Stimulated activated CD4-positive, alpha-beta T cell treated with anti-CD3 and anti-CD28 coated beads, Interleukin-1b, Interleukin-23, amount 100 ng/mL, for 4 hours (primary cell): ENCODE results near the gene SPECC1.
"Not testable (repeated sequence)": the region's sequence is repeated elsewhere in the genome, so short reads cannot be mapped to it uniquely, and the experiment has no call there.

Source experiments
- DNase-seq, 2 donors: peaks; one replicate each; pipeline ENCODE4 v3.0.0-alpha.2; 2020; ENCODE audit warnings: low read depth in 2 of 2

SPECC1 gene

DNA sequence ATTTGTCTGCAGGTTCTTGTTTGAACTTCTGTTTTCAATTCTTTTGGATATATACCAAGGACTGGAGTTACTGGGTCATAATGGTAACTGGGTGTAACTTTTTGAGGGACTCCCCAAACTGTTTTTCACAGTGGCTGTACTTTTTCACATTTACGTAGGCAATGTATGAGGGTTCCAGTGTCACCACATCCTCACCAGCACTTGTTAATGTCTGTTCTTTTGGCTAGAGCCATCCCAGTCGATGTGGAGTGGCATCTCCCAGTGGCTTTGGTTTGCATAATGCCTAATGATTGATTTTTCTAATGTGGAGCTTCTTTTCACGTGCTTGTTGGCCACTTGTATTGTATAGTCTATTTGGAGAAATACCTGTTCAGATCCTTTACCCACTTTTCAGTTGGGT, 59.3 kb downstream of the SPECC1 start:
- DNase-seq: no peak

DNA sequence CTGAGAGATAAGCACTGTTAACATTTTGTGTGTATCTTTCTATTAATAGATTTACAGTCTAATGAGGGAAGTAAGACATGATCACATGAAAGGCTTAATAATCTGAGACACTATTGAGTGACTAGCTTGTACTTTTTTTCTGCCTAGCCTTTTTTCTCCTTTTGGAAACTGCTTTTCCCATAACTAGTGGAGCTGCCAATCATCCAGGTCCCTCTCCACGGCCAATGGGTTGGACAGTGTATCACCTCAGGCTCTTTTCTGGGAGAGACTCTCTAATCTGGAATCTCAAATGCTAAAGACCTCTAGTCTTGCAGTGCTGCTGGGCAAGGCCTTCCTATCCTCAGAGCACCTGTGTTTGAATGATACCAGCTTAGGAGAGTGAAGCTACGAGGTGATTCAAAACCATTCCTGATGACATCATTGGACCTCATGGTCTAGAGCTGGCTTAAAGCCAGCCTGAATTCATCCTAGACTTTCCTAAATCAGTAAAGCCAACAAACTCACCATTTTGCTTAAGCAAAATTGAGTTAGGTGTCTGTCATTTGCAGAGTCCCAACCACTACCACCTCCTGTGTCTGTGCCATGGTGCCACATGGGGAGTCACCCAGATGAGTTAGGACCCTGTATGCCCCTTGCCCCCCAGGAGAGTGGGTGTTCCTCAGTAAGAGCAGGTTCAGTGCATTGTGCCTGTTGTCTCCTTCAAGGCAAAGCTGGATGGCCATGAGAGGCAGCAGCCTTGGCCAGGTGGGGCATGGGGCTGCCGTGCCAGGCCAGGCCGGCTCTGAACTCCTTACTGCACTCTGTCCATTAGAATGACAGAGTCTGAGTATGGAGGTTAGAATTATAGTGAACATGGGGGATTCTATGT, 62.9 kb downstream of the SPECC1 start:
- DNase-seq: no peak

DNA sequence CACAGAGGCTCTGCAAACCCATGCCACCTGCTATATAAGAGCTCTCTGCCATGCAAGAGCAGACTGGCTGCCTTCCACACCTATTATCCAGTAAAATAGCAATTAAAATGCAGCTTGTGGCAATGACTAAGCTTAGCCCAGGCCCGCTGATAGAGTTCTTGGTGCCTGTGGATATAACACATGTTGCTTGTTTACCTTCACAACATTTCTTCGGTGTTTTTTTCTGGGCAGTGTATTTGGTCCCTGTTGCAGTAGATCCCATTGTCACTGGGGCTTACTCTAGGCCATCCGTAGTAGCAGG, 63.5 kb downstream of the SPECC1 start:
- no peak for DNase-seq

DNA sequence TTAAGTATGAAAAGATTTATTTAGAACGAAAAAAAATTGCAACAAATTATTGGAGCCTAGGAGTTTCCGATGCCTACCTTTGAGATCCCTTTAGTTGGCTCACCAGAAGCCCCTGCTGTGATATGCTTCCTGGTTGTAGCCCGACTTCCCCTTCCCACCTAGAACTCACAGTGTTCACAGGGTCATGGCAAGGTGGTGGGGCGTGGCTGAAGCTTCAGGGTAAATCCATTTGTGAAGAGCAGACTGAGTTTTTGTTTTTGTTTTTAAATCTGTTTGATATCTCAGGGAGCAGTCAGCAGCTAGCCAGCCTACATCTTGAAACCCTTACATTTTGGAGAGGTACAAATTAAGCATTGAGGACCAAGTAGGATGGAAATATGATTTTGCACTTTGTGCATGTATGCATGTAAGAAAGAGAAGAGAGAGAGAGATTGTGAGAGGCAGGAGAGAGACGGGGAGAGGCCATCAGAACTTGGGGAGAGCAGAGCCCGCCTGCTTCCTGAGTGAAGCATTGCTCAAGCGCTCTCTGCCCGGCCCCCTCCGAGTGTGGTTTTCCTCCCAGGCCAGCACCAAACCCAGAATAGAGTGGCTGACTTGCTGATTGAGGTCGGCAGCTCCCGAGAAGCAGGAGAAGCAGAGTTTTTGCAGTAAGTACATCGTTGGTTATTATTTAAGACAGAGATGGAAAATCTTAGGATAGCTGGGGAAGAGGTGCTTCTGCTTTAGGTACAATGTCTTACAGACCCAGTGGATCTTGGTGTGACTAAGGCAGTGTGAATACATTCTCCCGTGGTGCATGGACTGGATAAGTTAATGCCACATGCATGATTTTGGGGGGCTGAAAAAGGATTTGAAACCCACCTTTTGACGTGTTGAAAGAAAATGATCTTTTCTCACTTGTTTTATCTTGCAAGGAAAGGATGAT, 64.2 kb downstream of the SPECC1 start:
- DNase-seq: peak; percentile 2 to 11

DNA sequence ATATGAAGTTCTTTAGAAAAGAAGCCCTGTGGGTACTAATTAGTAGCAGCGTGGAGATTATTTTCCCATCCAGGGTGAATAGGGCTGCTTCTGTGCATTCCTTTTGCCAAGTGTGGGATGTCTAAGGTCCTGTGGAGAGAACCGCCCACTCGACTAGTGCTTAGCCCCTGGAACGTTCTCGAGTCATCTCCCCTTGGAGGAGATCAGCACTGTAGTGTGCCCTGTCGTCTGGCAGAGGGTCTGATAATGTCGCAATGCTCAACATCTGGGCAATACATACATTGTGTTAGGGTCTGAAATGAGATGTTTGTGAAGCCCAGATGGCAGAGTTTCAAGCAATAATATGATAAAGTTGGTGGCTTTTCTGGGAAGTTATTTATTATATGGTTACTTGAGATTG, 64.8 kb downstream of the SPECC1 start:
- no peak for DNase-seq

DNA sequence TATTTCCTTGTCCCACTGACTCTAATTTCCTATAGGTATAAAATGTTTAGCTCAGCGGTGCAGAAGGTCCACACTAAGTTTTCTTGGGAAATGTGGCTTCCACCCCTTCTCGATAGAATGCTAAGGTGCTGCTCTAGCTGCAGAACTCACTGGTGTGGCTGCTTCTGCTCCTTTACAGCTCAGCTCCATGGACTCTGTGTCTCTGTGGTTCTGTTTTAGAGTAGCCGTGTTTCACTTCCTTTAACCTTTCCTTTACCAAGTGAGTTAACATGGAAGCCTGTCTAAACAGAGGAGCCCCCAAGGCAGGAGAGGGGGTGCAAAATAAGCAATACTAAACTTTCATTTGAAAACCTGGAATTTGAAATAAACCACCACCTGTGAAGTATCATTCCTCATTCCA, 65.3 kb downstream of the SPECC1 start:
- DNase-seq: no peak

DNA sequence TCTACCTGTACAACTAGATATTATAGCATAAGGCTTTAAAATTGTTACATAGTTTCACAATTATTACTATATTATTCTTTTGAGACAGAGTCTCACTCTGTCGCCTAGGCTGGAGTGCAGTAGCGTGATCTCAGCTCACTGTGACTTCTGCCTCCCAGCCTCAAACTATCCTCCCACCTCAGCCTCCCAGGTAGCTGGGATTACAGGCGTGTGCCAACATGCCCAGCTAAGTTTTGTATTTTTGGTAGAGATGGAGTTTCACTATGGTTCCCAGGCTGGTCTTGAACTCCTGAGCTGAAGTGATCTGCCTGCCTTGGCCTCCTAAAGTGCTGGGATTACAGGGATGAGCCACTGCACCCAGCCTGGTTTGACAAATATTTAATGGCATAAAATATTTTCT, 67.0 kb downstream of the SPECC1 start:
- not testable (repeated sequence) for DNase-seq

DNA sequence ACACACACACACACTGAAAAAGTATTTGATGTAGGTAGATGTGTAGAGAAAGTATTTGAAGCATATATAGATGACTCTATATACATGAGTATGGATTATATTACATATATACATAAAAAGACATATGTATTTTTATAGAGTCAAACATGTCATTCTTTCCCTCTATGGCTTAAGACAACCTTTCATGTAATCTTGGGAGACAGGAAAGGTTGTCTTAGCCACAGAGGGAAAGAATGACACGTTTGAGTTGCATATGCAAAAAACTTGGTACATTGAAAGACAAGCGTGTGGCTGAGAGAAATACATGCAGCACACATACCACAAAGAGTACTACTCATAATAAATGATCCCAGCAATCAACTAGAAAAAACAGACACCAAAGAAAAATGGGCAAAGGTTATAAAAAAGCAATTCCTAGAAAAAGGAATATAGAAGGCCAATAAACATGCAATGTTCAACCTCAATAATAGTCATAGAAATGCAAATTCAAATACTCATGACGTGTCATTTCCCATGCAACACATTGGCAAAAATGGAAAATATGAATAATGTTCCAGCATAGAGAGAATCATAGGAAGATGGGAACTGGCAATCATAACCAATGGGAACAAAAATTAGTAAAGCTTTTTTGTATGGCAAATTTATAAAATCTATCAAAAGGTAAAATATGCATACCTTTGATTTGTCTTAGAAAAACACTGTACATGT, 69.0 kb downstream of the SPECC1 start:
- no peak for DNase-seq

DNA sequence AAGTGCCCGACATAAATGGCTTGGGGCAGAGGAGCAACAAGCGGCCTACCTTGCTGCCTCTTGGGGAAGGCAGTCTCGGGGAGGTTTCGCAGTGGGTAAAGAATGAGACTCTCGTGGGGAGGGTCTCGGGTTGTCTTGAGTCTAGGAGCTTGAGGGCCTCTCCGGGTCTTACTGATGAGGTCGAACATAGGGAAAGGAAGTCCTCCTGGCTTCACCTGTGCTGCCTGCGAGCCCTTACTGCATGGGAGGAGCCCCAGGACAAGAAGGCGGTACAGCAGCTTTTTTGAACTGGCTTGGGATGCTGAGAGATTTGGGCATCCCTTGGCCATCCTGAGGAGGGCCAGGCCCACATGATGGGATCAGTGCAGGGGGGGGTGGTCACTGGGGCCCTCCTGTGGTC, 71.4 kb downstream of the SPECC1 start:
- DNase-seq: no peak

DNA sequence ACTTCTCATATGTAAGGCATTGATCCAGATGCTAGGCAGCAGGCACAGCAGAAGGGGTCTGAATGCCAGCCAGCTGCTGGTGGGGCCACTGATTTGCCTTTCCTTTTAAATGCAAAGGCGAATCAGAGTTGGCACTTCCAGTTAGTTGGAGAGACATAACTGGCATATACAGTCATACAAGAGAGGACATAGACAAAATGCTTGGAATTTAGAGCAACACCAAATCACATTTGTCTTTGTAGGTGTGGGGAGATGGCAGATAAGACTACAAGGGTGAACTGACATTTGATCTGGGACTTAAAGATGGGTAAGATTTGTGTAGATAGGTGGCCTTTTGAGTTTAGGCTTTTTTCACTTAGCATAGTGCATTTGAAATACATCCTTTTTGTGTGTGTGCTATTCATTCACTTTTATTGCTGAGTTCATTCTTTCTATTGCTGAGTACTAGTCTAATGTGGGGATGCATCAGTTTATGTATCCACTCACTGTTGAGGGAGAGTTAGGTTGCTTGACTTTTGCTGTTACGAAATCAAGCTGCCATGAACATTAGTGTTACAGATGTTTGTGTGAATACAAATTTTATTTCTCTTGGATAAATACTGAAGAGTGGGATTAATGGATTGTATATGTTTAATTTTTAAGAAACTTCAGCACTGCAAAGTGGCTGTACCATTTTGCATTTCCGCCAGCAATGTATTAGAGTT, 74.1 kb downstream of the SPECC1 start:
- no peak for DNase-seq

DNA sequence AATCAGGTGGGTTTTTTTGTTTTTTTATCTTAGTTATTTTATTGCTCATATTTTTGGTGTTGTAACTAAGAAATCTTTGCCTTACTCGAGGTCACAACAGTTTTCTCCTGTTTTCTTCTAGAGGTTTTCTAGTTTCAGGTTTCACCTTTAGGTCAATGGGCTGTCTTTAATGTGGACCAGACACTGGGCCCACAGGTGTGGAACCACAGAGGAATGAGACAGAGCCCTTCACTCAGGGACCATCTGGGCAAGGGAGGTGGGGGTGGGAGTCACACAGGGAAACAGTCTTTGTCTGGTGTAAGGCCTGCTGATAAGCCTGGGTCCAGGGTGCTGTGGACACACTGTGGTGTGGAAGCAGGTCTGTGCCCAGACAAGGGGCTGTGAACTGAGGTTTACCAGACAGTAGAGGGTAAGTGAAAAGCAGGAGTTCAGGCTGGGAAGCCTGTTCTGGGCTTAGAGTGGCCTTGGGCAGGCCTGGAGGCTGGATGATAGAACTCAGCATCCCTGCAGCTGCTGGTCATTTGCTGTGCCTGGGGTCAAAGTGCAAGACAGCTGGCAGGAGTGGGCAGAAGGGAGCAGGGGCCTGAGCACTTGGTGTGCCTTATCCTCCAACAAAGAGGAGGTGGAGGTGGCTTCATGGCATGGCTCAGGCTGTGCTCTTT, 75.6 kb downstream of the SPECC1 start:
- no peak for DNase-seq

DNA sequence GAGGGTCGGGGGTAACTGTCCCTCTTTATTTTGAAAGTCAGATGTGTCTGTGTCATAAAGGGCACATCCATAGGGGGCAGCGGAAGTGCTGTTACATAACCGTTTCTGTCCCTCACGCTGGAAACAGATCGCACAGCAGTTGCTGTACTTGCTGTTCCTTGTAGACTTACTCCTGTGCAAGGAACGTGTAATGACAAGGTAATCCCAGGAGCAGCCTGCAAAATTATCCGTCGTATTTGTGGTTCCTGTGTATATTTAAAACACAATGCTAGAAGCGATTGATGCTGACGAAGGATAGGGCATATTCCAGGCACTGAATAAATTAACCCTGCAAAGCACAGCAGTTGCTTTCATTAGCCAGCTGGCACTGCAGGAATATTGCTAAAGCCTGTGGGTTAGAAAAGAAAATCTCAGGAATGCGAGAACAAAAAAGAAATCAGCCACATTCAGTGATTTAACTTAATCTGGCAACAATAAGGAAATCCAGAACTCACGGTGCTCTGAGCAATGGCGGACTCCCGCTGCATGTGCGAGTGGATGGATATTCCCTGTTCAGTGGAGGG, 76.2 kb downstream of the SPECC1 start:
- no peak for DNase-seq

DNA sequence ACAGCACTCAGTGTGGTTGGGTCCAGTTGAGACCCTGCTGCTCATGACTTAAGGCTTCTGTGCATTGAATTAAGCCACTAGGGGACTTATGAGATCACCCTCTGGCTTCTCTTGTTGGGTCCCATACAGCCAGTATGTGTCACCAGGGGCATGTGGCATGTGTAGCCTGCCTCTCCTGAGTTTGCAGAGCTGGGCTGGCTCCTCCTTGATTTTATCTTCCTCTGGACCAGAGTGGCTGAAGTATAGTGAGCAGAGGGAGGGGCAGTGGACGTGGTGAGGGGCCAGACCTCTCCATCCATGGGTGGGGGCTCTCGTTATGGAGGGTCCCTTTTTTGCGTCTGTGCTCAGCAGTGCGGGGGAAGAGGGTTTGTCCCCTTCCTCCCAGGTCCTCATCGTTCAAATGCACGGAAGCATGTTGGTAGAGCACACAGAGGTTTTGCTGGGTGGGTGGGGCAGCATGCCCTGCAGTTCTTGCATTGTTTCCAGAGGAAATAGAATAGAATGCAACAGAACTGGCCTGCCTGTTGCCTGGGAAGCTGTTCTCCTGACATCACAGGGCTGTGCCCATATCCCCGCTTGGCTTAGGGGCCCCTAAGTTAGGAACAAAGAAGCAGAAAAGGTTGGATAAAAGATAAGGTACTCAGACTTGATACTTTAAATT, 77.4 kb downstream of the SPECC1 start:
- DNase-seq: no peak

DNA sequence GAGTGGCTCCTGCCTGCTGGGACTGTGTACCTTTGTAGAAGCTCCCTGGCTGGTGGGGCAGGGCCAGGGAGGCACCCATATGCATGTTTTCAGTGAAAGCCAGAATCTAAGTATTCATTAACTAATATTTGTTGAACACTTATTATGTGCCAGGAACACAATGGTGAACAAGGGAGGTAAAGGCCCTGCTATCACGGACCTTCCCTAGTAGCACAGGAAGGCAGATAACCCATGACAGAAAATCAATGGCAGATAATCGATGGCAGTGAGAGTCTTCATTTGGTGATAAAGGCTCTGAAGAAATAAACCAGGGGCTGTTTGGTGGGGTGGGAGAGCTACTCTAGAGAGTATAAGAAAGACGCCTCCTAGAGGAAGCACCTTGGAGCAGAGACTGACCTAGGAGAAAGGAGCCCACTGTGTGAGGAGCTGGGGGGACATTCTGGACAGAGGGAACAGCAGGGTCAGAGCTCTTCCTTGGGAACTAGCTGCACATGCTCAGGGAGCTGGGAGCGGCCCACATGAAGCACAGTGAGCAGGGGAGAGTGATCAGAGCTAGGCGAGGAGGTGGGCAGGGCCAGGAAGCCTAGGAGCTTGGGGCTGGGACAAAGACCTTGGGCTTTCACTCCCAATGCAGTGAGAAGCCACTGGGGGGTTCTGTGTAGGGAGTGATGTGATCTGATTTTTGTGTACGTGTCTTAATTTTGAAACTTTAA, 78.5 kb downstream of the SPECC1 start:
- no peak for DNase-seq

DNA sequence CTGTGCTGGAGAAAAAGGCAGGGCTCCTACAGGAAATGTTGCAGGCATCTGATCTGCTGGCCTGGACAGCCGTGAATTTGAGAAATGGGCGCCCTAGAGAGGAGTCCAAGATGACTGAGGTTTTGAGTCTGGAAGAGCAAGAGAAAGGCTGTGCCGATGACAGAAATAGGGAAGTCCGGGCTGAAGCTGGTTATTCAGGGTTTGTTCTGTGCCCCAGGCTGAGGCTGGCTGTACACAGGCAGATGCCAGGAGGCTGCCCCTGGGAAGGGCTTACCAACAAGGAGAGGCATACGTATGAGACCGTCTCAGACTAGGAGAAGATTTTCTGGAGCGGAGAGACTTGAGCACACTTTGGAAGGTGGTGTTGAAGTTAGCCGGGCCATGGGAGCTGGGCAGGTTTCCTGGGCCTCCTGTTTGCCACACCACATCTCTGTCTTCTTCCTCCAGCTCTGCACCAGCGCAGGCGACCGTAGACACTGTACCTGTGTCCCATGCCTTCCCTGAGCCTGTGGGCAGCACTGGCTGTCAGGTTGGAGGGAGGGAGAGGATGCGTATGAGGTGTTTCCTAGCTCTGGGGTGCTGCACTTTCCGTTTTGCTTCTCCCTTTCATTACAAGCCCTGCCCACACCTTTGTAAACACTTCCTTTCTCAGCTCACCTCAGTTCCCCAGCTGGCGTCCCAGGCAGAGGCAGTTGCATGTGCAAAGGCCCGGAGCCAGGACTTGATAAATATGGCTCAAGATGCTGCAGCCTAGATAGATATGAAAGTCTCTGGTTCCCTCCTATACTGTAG, 80.8 kb downstream of the SPECC1 start:
- no peak for DNase-seq

DNA sequence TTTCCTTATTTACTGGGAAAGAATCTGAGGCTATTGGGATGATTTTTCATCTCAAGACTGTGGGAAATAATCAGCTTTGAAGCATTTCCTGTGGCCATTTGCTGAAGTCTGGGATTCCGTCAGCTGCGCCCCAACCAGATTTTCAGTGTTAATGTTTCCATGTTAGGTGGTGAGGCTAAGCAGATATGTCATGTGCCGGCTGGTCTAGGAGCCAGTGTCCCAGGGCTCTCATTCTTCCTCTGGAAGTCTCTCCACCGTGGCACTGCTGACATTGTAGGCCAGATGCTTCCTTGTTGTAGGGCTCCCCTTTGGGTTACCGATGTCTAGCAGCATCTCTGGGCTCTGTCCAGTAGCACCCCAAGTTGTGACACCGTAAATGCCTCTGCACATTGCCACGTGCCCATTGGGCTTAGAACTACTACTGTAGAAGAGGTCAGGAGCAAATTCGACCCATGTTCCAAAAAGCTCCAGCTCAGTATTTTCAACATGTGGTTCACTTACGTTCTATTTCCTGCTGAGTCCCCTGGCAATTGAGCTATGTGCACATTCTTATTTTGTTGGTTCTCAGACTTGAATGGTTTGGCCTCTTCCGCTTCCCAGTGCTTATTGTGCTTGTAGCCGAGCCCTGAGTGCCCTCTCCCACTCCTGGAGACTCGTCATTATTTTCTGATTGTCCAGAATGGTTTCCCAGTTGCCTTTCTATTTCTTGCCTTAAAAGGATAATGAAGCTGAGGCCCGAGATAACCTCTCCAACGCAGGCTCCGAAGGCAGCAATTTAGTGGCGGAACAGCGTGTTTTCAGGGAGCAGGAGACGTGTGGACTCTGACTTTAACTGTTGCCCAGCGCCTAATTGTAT, 82.2 kb downstream of the SPECC1 start:
- DNase-seq: no peak

DNA sequence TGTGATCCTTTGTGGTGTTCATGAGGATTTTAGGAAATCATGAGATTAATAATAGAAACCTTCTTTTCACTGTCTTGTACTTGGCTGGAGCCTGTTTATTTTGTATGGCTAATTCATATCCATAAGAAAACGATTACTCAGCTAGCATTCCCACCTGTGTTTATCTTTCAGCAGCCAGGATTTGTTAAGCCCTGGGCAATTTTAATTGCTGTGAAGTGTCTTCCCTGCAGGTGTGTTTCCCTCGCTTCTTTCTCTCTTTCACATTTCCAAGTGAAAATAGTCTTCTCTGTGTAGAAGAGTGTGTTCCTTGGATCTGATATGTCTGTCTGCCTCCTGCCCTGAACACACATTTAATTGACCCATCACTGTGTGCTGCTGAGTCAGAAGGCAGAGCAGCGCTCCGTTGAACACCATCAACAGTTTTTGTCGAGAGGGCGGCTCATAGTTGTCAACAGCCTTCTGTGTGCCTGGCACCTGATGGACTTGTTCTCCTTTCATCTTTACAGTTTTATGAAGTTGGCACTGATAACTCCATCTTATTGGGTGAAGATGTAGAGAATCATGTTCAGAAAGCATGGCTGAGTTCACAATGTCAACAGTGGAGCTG, 83.2 kb downstream of the SPECC1 start:
- DNase-seq: no peak
